ENCODE data around the gene GJC2.
A peak's percentile ranks its signal among the peaks of the same experiment; 100 is the strongest.

GRCh38 chr1:228109073-228109961, 40.4 kb upstream of the GJC2 start, which contains the start of gene MRPL55:
- 0 out of 2 replicates have a peak, but pooled peaks have one; percentile 17 for TF ChIP-seq CTCF (IDR thresholded peaks at IDR 0.05; ENCODE audit: low read length)
- TF ChIP-seq EZH2 (optimal IDR thresholded peaks at IDR 0.05; ENCODE audit: low read depth, low read length), result no peak
